ENCODE data around the gene MRPL22. TPM values are rescaled to one million over a fixed set of nuclear protein-coding genes. Genes with fewer than 3 reads are reported as not detected.
"Not testable (repeated sequence)": the region's sequence is repeated elsewhere in the genome, so short reads cannot be mapped to it uniquely, and the experiment has no call there.

Gene MRPL22
- total RNA-seq, 8 experiments from 2014 or later, result 31.6 to 65.5 (median 45.4) TPM

DNA sequence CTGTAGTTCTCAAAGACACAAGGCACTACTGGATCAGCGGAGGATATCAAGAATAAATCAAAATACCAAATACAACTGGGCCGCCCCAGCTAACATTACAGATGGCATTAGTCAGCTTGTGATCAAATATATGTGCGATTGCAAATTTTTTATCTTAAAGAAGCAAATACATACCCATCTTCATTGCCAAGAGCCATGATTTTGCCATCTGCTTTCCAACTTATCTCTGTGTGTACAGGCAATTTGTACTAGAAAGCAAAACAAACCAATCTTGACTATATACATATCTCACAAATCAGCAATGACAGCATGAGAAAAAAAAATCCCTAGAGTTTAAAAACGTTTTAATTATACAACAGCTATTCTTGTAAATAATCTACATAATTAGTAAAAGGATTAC, 23.1 kb upstream of the MRPL22 start:
- no peak overlapping the region for H3K4me3 ChIP-seq
- WGBS, 10 experiments, result 28 to 93% (median 68%) methylated on average over 2 to 4 of the region's 4 CpGs
- H3K4me1 ChIP-seq (replicated peaks in 1 of 2), result peaks cover 0 to 3% of the 10 kb centered on the region in 2 donors
- H3K27ac ChIP-seq, result no peak overlapping the region
- in situ Hi-C loops (cut with MboI; ENCODE audit: low pct_unique_long_range_greater_than_20kb in 2 of 9, low sequenced_read_pairs in 9 of 9, unreplicated experiment in 9 of 9), result no loop called here
- ATAC-seq (replicated peaks in 6 of 8), result peak in 2 of 8 experiments; percentile 25 to 68

DNA sequence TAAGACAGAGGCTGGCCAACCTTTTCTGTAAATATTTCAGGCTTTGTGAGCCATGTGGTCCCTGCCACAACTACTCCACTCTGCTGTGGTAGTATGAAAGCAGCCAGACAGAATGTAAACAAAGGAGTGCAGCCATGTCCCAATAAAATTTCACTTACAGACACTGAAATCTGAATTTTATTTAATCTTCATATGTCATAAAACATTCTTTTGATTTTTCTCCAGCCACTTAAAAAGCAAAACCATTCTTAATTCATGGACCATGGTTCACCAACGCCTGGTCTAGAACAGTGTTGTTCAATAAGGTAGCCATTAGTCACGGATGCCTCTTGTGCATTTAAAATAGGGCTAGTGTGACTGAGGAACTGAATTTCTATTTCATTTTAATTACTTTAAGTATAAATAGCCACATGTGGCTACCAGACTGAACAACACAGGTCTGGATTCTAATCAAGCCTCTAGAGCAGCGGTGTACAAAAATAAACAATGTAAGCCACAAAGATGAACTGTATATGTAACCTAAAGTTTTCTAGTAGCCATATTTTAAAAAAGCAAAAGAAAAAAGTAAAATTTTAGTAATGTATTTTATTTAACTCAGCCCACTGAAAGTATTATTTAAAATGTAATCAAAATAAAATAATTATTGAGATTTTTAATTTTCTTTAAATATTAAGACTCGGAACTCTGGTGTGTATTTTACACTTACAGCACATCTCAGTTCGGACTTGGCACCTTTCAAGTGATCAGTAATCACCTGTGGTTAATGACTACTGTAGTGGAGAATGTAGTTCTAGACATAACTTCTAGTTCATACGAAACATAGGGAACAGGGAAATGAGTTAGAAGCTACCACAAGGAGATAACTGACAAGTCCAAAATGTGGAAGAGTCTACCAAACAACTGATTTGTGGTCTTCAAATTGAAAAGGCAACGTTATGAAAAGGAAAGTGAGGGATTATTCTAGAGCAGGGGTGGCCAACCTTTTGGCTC, 17.1 kb upstream of the MRPL22 start:
- in situ Hi-C loops (cut with MboI; ENCODE audit: low pct_unique_long_range_greater_than_20kb in 2 of 9, low sequenced_read_pairs in 9 of 9, unreplicated experiment in 9 of 9), result no loop called here
- 55 to 100% (median 94%) methylated on average over 3 to 7 of the region's 7 CpGs for WGBS, 10 experiments
- Histone ChIP-seq H3K4me3 (no peak overlapping the region), H3K27ac (no peak overlapping the region), H3K4me1 (replicated peaks in 1 of 2) (peaks cover 0 to 3% of the 10 kb centered on the region in 2 donors)
- ATAC-seq (replicated peaks in 6 of 8), result peak in 2 of 8 experiments; percentile 67 to 95

DNA sequence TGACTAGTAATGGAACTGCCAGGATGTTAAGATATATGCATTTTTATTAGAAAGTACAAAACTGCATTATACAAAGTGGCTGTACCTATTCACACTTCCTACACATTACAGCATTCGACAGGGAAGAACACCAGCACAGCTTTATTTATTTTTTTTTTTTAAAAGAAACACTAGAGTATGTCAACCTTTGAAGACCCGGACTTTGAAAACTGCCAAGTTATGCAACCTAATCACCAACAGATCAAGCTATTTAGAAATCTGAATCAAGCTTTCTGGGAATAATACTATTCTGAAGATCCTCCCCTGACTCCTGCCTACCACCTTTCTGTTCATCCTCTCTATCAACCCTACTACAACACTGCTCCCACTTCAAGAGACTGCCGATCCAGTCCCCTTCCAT, 7.3 kb upstream of the MRPL22 start:
- in situ Hi-C loops (cut with MboI; ENCODE audit: low pct_unique_long_range_greater_than_20kb in 2 of 9, low sequenced_read_pairs in 9 of 9, unreplicated experiment in 9 of 9), result no loop called here
- no peak for ATAC-seq (replicated peaks in 6 of 8)
- H3K4me3 ChIP-seq, result no peak overlapping the region
- no peak overlapping the region for H3K27ac ChIP-seq
- 20 to 100% (median 94%) methylated on average over 1 to 3 of the region's 3 CpGs; no CpG with 5 or more reads in 1 of the 10 experiments for WGBS, 10 experiments
- H3K4me1 ChIP-seq (replicated peaks in 1 of 2), result peaks cover 10 to 11% of the 10 kb centered on the region in 2 donors

DNA sequence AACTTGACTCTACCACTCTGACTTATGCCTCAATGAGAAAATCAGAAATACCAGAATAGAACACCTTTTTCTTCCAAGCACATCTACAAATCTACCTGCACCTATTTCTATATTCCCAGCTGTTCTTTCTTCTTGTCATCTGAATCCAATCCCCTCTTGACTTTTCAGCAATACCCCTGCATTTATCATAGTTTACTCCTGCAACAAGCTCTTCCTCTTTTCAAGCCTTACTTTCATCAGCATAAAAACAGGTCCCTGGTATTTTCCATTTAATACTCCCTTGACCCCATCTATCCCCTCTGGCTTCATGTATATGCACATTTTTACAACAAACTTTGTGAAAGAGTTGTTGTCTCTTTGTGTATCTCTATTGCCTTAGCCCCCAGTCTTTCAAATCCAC, 6.0 kb upstream of the MRPL22 start:
- no peak overlapping the region for H3K4me3 ChIP-seq
- peaks cover 10 to 11% of the 10 kb centered on the region in 2 donors for H3K4me1 ChIP-seq (replicated peaks in 1 of 2)
- in situ Hi-C loops (cut with MboI; ENCODE audit: low pct_unique_long_range_greater_than_20kb in 2 of 9, low sequenced_read_pairs in 9 of 9, unreplicated experiment in 9 of 9), result no loop called here
- ATAC-seq (replicated peaks in 6 of 8), result no peak
- no peak overlapping the region for H3K27ac ChIP-seq

DNA sequence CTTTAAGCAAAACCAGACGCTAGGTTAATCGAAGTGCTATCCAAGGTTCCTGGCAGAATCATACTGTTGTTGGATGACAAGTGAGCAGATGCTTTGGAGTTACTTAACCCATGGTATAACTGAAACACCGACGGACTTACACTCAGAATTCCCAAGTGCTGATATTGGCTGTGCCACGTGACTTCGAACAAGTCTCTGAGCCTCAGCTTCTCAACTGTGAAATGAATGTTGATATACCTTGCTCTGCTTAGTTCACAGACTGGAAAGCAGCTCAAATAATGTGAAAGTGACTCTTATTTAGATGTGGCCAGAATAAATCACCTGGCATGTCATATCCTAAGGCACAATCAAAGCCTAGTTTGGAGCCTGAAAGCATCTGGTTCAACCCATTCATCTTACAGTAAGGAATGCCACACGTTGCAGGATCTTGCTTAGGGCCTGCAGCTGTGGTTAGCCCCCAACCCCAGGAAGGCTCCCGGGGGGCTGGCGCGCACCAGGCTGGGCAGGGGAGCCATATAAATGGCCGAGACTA, 3.6 kb upstream of the MRPL22 start:
- in situ Hi-C loops (cut with MboI; ENCODE audit: low pct_unique_long_range_greater_than_20kb in 2 of 9, low sequenced_read_pairs in 9 of 9, unreplicated experiment in 9 of 9), result no loop called here
- ATAC-seq (replicated peaks in 6 of 8), result no peak
- WGBS, 10 experiments, result 0 to 37% (median 17%) methylated on average over 3 to 10 of the region's 11 CpGs; no CpG with 5 or more reads in 2 of the 10 experiments
- peaks cover 16 to 17% of the 10 kb centered on the region in 2 donors for H3K4me1 ChIP-seq (replicated peaks in 1 of 2)
- H3K27ac ChIP-seq, result no peak overlapping the region
- peak overlapping the region; percentile 61 to 87 (median 77) for H3K4me3 ChIP-seq

DNA sequence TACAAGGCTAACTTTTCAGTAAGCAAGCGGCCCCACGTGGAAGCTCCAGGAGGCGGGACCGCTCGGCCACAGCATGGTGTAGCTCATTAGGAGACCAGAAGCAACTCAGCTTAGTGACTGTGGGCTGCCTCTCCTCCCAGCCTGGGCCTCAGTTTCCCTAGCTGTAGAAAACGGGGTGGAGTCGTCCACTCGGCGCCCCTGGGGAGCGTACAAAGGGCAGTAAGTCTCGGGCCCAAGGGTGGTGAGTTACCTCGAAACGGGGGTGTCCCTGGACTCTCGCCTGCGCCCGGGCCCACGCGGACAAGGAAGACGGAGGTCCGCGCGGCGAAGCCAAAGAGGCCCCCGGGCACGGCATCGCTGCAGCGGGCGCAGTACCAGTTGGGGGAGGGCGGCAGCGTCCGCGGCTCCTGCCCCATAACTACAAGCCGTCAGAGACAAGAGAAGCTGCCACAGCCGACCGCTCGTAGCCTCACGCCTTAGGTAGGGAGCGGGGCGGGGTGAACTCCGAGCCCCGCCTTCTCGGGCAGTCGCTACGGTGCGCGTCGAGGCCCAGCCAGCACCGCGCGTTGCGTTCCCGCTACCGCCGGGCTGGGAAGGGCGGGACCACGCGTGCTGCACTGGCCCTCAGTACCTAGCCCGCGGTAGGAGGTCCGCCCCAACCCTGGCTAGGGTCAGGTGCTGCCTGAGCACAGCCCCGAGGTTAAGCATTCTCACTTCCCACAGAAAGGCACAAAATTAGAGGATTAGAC, 3.0 kb upstream of the MRPL22 start, which contains the start of gene GEMIN5:
Gene GEMIN5 (minus strand): TSS at position 494 of the 749 bp plus-strand sequence. CDS start 78 bp downstream, at position 416.
- in situ Hi-C loops (cut with MboI; ENCODE audit: low pct_unique_long_range_greater_than_20kb in 2 of 9, low sequenced_read_pairs in 9 of 9, unreplicated experiment in 9 of 9), result no loop called here

DNA sequence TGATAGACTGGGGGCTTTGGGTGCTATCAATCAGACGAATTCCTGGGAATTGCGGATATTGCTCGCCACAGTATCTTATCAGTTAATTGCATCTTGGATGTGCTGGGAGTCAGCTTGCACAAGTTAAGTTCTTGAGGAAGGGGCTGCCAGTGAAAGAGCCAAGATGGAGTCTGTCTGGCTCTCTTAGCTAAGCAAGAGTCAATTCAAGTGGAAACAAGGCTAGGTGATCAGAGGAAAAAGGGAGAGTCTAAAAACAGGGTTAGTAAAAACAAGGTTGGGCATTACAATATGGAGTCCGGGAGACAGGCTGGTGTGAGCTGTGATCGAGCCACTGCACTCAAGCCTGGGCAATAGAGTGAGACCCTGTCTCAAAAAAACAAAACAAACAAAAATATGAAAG, 1.5 kb upstream of the MRPL22 start:
- 17 to 100% (median 86%) methylated on average over 1 to 5 of the region's 5 CpGs; no CpG with 5 or more reads in 1 of the 10 experiments for WGBS, 10 experiments
- H3K27ac ChIP-seq; in situ Hi-C loops (cut with MboI; ENCODE audit: low pct_unique_long_range_greater_than_20kb in 2 of 9, low sequenced_read_pairs in 9 of 9, unreplicated experiment in 9 of 9); H3K4me3 ChIP-seq; ATAC-seq (replicated peaks in 6 of 8): not testable (repeated sequence)
- H3K4me1 ChIP-seq (replicated peaks in 1 of 2), result peaks cover 19 to 21% of the 10 kb centered on the region in 2 donors

More for the DNA sequence above, 3.0 kb upstream of the MRPL22 start, which contains the start of gene GEMIN5:
- WGBS, 10 experiments, result 0 to 8% (median 0%) methylated on average over 1 to 5 of the region's 61 CpGs; no CpG with 5 or more reads in 3 of the 10 experiments
- H3K4me3 ChIP-seq, result peak within 1 kb of the TSS; percentile 61 to 87 (median 77)
- H3K4me1 ChIP-seq (replicated peaks in 1 of 2), result peaks cover 19 to 21% of the 10 kb centered on the region in 2 donors
- peak within 1 kb of the TSS; percentile 23 to 25 for H3K27ac ChIP-seq
- peak; percentile 83 to 93 (median 92) for ATAC-seq (replicated peaks in 6 of 8)

DNA sequence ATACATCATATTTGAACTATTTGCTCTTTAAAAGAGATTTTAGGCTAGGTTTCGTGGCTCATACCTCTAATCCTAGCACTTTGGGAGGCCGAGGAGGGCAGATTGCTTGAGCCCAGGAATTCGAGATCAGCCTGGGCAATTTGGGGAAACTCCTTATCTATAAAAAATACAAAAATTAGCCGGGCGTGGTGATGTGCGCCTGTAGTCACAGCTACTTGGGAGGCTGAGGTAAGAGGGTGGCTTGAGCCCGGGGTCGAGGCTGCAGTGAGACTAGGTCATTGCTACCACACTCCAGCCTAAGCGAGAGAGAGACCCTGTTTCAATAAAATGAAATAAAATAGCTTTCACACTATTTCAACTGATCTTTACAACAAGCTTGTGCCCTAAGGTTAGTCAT, 500 bp upstream of the MRPL22 start:
- Histone ChIP-seq H3K4me3 (peak overlapping the region; percentile 51 to 94 (median 92)), H3K27ac (peak overlapping the region in 1 of 2 donors; percentile 87), H3K4me1 (replicated peaks in 1 of 2) (peaks cover 19 to 21% of the 10 kb centered on the region in 2 donors)
- 64 to 100% (median 90%) methylated on average over 2 to 9 of the region's 9 CpGs; no CpG with 5 or more reads in 2 of the 10 experiments for WGBS, 10 experiments
- no peak for ATAC-seq (replicated peaks in 6 of 8)
- in situ Hi-C loops (cut with MboI; ENCODE audit: low pct_unique_long_range_greater_than_20kb in 2 of 9, low sequenced_read_pairs in 9 of 9, unreplicated experiment in 9 of 9), result no loop called here

DNA sequence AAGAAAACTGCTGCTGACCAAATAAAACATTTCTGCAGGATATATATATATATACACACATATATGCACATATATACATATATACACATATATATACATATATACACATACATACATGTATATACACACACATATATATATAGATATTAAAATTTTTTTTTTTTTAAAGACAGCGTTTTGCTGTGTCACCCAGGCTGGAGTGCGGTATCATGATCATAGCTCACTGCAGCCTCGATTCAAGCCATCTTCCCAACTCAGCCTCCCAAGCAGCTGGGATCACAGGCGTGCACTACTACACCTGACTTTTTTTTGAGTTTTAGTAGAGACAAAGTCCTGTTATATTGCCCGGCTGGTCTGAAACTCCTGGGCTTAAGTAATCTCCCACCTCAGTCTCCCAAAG, 2.7 kb downstream of the MRPL22 start:
- ATAC-seq (replicated peaks in 6 of 8), result peak in 1 of 8 experiments; percentile 62
- H3K27ac ChIP-seq, result no peak overlapping the region
- 61 to 100% (median 94%) methylated on average over 1 to 5 of the region's 5 CpGs; no CpG with 5 or more reads in 2 of the 10 experiments for WGBS, 10 experiments
- peaks cover 8 to 11% of the 10 kb centered on the region in 2 donors for H3K4me1 ChIP-seq (replicated peaks in 1 of 2)
- in situ Hi-C loops (cut with MboI; ENCODE audit: low pct_unique_long_range_greater_than_20kb in 2 of 9, low sequenced_read_pairs in 9 of 9, unreplicated experiment in 9 of 9), result no loop called here
- no peak overlapping the region for H3K4me3 ChIP-seq

DNA sequence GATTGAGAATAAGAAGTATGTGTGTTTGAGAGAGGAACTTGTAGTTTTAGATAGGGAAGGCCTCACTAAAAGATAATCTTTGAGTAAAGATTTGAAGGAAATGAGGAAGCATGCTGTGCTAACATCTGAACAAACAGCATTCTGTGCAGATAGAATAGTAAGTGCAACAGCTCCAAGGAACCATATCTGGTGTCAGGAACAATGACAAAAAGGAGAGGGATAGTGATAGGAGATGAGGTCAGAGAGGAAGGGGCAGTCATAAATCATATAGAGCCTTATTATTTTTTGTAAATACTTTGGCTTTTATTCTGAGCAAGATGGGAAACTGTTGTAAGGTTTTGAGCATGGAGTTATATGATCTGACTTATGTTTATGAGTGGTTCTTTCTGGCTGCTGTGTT, 3.8 kb downstream of the MRPL22 start:
- peaks cover 8 to 11% of the 10 kb centered on the region in 2 donors for H3K4me1 ChIP-seq (replicated peaks in 1 of 2)
- no peak overlapping the region for H3K27ac ChIP-seq
- ATAC-seq (replicated peaks in 6 of 8), result no peak
- in situ Hi-C loops (cut with MboI; ENCODE audit: low pct_unique_long_range_greater_than_20kb in 2 of 9, low sequenced_read_pairs in 9 of 9, unreplicated experiment in 9 of 9), result no loop called here
- H3K4me3 ChIP-seq, result no peak overlapping the region

DNA sequence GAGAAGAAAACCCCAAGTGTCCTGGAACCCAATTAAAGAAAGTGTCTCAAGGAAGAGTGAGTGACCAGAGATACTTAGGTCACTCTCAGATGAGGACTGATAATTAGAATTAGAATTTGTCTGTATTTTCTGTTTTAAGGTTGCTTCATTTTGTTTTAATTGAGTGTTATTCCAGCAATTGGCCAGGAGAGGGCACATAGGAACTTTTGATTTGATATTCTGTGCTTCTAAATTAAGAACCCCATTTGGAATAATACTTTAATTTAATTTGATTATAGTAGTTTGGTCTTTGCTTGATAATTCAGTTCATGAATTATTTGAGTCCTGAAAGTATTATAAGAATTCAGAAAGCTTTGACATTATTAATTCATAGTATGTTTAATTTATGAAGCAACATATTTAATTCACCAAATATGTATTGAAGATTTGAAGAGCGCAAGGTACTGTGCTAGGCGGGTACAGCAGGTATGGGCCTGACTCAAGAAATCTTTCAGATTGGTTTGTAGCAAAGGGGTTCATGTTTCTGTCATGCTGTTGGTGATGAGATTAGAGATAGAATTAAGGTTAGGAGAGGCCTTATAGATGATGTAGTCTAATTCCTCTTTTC, 4.9 kb downstream of the MRPL22 start:
- peaks cover 7 to 8% of the 10 kb centered on the region in 2 donors for H3K4me1 ChIP-seq (replicated peaks in 1 of 2)
- WGBS, 10 experiments, result 81 to 100% (median 94%) methylated on average over 1 to 2 of the region's 2 CpGs; no CpG with 5 or more reads in 4 of the 10 experiments
- ATAC-seq (replicated peaks in 6 of 8), result no peak
- no peak overlapping the region for H3K27ac ChIP-seq
- in situ Hi-C loops (cut with MboI; ENCODE audit: low pct_unique_long_range_greater_than_20kb in 2 of 9, low sequenced_read_pairs in 9 of 9, unreplicated experiment in 9 of 9), result no loop called here
- no peak overlapping the region for H3K4me3 ChIP-seq

DNA sequence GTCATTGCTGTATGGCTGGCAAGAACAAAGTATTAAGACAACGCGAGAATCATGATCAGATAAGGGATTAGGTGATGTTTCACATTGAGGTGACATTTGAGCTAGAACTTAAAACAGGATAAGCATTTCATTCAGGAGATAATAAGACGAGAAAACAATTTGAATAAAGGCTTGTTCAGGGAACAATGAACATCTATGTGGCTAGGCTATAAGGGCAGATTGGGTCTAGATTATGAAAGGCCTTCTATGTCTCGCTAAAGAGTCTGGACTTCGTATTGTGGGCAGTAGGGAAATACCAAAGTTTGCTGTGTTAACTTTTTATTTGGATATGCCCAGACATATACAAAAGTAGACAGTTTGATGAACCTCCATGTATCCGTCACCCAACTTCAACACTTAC, 6.9 kb downstream of the MRPL22 start:
- WGBS, 10 experiments, result 90 to 100% (median 97%) methylated on average over 4 to 6 of the region's 6 CpGs; no CpG with 5 or more reads in 2 of the 10 experiments
- H3K4me1 ChIP-seq (replicated peaks in 1 of 2), result no peaks in the 10 kb centered on the region
- no peak overlapping the region for H3K4me3 ChIP-seq
- in situ Hi-C loops (cut with MboI; ENCODE audit: low pct_unique_long_range_greater_than_20kb in 2 of 9, low sequenced_read_pairs in 9 of 9, unreplicated experiment in 9 of 9), result no loop called here
- no peak for ATAC-seq (replicated peaks in 6 of 8)
- H3K27ac ChIP-seq, result no peak overlapping the region

Measured in motor neuron (in vitro differentiated cells).